Umbilical cord (tissue), 2 donors: Measurements from ENCODE around the gene OR10G6. TPM values are rescaled to one million over a fixed set of nuclear protein-coding genes. Genes with fewer than 3 reads are reported as not detected.
"Not testable (repeated sequence)": the region's sequence is repeated elsewhere in the genome, so short reads cannot be mapped to it uniquely, and the experiment has no call there.

Source experiments
- DNase-seq: peaks from one replicate; pipeline ENCODE4 v3.0.0-alpha.2; 2015; ENCODE audit warnings: low spot score
- total RNA-seq: library from RNA; depleted of rRNA; stranded (reverse); fragments of >200 nt; gene quantifications from one replicate; pipeline ENCODE4 v1.2.3, GENCODE V29; 2014; ENCODE audit warnings: low replicate concordance; ENCODE audit not compliant: insufficient read depth

OR10G6 gene
- 1.9 TPM for total RNA-seq

- no peak for DNase-seq
These were observed at the start of gene OR10G6 for GRCh38 chr11:123995119-123995518. Gene OR10G6 (minus strand): TSS chr11:123995161. CDS start chr11:123995161, 0 bp downstream.

GRCh38 chr11:124043420-124043819, 48.5 kb upstream of the OR10G6 start:
- no peak for DNase-seq

- DNase-seq: peak; percentile 4
These were observed 46.3 kb upstream of the OR10G6 start, which contains the start of gene OR10G7 for GRCh38 chr11:124041254-124041653. Gene OR10G7 (minus strand): TSS chr11:124041325. CDS start chr11:124039001, 2,324 bp downstream.

- no peak for DNase-seq
These were observed 44.6 kb upstream of the OR10G6 start for GRCh38 chr11:124039557-124039956.

- DNase-seq: peak; percentile 70
These were observed 41.7 kb upstream of the OR10G6 start for GRCh38 chr11:124036666-124037065.

GRCh38 chr11:124026498-124026897, 31.5 kb upstream of the OR10G6 start, which contains the start of gene OR10G8:
Gene OR10G8 (plus strand): TSS chr11:124026798. CDS start chr11:124029623, 2,825 bp downstream.
- DNase-seq: no peak

GRCh38 chr11:124015837-124016236, 20.9 kb upstream of the OR10G6 start:
- not testable (repeated sequence) for DNase-seq

- DNase-seq: no peak
These were observed 17.7 kb upstream of the OR10G6 start, which contains the start of gene OR10G4 for GRCh38 chr11:124012697-124013096. Gene OR10G4 (plus strand): TSS chr11:124012997. CDS start chr11:124015575, 2,578 bp downstream.

- DNase-seq: no peak
These were observed 15.7 kb downstream of the OR10G6 start for GRCh38 chr11:123979311-123979710.

GRCh38 chr11:123977731-123978347, 17.1 kb downstream of the OR10G6 start, which contains the start of gene OR10S1:
Gene OR10S1 (minus strand): TSS chr11:123977781. CDS start chr11:123977664, 117 bp downstream.
- DNase-seq: no peak

- DNase-seq: no peak
These were observed 18.0 kb downstream of the OR10G6 start for GRCh38 chr11:123976770-123977560.

GRCh38 chr11:123973816-123974215, 21.1 kb downstream of the OR10G6 start:
- no peak for DNase-seq

- no peak for DNase-seq
These were observed 38.2 kb downstream of the OR10G6 start for GRCh38 chr11:123956752-123957151.

GRCh38 chr11:123945132-123945531, 49.8 kb downstream of the OR10G6 start:
- peak; percentile 54 for DNase-seq

Other genes with a start within 250 kb of the OR10G6 start
- gene OR6X1, start 240.6 kb downstream of the OR10G6 start, total RNA-seq: 1.7 TPM
- not detected for gene OR6M1, start 188.8 kb downstream of the OR10G6 start, total RNA-seq
- gene TMEM225, start 109.5 kb downstream of the OR10G6 start, total RNA-seq: 1.7 TPM
- 2.4 TPM for gene OR8D4, start 93.0 kb downstream of the OR10G6 start, total RNA-seq
- gene OR4D5, start 55.5 kb downstream of the OR10G6 start, total RNA-seq: 7.2 TPM
- 1.2 TPM for gene OR6T1, start 51.3 kb downstream of the OR10G6 start, total RNA-seq
- gene OR10S1, start 17.4 kb downstream of the OR10G6 start, total RNA-seq: 2.2 TPM
- gene OR10G4, start 17.8 kb upstream of the OR10G6 start, total RNA-seq: 2.4 TPM
- gene OR10G9, start 27.9 kb upstream of the OR10G6 start, total RNA-seq: 5.3 TPM
- not detected for gene OR10G8, start 31.6 kb upstream of the OR10G6 start, total RNA-seq
- 4.1 TPM for gene OR10G7, start 46.2 kb upstream of the OR10G6 start, total RNA-seq
- 19.7 TPM for gene VWA5A, start 120.3 kb upstream of the OR10G6 start, total RNA-seq
- gene OR10D3, start 188.2 kb upstream of the OR10G6 start, total RNA-seq: 0.24 TPM
- gene OR8G1, start 245.9 kb upstream of the OR10G6 start, total RNA-seq: 1.9 TPM